22Rv1 (cell line): ENCODE data around the gene PPP1R12B.
"Not testable (repeated sequence)": the region's sequence is repeated elsewhere in the genome, so short reads cannot be mapped to it uniquely, and the experiment has no call there.

Experiments used
- H3K27ac ChIP-seq: fragments of 450-650 bp; 2 replicates; pipeline ENCODE4 v1.5.1; 2017
- ZFX ChIP-seq: fragments of 450-650 bp; IDR thresholded peaks from 2 replicates; pipeline ENCODE4 v1.6.1; 2017; ENCODE audit warnings: antibody characterized with exemption, borderline replicate concordance
- TF ChIP-seq, protein P1 (sequence below): fragments of 450-650 bp; IDR thresholded peaks from 2 replicates; pipeline ENCODE4 v1.5.1; 2017; ENCODE audit warnings: mild to moderate bottlenecking

Gene PPP1R12B

DNA sequence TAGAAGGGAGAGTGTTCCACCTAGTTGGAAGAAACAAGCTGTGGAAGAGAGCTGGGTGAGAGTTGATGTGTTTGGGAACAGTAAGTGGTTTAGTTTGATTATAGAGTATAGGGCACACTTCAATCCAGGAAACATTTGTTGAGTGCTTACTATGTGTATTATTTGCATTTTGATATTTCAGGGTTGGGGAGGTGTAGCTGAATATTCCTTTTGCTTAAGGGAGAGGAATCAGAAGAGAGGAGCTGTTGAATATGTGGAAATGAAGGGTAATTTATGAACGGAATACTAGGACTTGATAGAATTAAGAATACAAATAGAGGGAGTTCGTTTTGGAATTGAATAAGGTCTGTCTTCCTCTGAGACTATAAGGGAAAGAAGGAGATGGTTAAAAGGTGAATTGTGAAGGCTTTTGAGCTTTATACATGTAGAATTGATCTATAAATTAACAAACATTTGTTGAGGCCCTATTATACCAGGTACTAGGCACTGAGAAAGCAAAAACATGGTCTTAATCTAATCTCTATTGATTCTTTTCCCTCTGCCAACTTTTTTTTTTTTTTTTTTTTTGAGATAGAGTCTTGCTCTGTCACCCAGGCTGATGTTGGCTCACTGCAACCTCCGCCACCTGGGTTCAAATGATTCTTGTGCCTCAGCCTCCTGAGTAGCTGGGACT is 72.1 kb downstream of the PPP1R12B start:
- not testable (repeated sequence) for H3K27ac ChIP-seq

DNA sequence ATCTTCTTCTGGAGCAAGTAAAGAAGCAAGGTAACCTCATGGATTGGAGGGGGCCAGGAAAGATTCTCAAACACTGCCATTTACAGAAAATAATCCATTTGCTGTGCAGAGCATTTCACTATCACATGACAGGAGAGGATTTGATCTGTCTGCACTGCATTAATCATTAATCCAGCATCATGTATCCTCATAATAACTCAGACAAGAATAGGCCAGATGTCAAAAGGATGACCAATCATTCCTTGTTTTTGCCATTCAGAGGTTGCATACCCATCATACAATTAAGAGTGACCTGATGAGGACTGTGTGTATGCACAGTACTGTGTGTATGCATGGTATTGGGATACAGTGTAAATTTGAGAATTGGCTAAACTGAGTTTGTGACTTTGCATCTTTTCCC is 74.2 kb downstream of the PPP1R12B start:
- H3K27ac ChIP-seq: not testable (repeated sequence)

DNA sequence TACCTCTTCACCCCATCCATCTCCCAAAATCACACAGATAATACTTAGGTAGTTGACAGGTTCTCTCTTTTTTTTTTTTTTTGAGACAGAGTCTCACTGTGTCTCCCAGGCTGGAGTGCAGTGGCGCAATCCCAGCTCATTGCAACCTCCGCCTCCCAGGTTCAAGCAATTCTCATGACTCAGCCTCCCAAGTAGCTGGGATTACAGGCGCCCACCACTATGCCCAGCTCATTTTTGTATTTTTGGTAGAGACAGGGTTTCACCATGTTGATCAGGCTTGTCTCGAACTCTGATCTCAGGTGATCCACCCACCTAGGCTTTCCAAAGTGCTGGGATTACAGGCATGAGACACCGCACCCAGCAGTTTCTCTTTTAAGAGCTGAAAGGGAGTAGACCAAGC is 75.8 kb downstream of the PPP1R12B start:
- H3K27ac ChIP-seq: not testable (repeated sequence)

DNA sequence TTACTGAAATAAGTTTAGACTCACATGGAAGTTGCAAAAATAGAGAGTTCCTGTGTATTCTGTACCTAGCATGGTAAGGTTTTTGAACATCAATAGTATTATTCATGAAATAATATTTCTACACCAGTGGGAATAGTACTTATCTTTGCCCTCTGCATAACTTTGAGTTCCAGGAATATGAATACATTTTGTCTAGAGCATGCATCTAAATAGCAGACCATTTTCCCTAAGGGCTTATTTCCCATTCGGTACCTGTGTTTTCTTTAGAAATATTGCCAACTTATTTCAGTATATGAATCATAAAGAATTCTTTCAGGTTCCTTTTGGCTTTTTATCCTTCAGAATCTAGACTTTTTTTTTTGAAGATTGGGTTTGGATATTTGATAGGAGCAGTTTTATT is 81.6 kb downstream of the PPP1R12B start:
- not testable (repeated sequence) for H3K27ac ChIP-seq

DNA sequence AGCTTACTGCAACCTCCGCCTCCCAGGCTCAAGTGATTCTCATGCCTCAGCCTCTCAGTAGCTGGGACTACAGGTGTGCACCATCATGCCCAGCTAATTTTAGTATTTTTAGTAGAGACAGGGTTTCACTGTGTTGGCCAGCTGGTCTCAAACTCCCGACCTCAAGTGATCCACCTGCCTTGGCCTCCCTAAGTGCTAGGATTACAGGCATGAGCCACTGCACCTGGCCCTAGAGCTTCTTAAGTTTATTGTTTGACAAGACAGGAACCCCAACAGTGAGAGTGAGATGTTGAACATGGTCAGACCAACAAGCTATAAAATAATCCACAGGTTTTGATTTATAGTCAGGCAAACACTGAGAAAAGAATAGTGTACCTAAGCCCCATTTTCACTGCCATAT is 83.8 kb downstream of the PPP1R12B start:
- H3K27ac ChIP-seq: not testable (repeated sequence)

DNA sequence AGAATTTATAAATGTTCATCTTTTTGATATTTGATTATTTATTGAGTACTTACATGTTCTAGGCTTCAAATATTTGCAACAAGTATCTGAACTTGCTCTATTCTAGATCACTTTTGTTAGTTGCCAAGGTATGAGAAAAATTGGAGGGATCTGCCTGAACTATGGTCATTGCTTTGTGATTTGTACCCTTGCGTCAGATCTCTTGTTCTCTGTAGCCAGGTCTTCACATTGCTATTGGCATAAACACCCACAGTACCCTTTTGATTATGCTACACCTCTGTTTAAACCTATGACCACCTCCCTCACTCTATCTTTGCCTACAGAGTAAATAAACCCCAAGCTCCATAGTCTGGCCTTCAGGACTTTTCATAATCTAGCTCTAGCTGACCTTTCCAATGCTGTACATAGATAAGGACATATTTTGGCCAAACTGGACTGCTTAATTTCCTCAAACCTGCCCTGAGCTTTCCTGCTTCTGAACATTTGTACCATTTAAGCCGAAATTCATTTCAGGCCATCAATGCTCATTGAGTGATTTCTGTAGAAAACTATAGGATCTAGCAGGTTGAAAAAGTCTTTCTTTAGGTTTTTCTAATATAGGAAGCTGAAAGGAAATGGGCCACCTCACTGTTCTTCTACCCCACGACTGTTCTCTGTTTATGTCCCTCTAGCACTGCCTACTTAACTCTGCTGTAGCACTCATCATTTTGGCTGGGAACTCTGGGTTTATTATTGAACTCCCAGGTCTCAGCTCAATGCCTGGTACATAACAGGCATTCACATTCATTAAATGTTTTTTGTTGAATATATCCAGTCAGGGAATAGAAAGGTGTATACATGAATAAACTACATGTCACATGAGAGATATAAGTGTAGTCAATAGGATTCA is 84.9 kb downstream of the PPP1R12B start:
- TF ChIP-seq ZFX: no peak
- TF ChIP-seq, protein P1, sequence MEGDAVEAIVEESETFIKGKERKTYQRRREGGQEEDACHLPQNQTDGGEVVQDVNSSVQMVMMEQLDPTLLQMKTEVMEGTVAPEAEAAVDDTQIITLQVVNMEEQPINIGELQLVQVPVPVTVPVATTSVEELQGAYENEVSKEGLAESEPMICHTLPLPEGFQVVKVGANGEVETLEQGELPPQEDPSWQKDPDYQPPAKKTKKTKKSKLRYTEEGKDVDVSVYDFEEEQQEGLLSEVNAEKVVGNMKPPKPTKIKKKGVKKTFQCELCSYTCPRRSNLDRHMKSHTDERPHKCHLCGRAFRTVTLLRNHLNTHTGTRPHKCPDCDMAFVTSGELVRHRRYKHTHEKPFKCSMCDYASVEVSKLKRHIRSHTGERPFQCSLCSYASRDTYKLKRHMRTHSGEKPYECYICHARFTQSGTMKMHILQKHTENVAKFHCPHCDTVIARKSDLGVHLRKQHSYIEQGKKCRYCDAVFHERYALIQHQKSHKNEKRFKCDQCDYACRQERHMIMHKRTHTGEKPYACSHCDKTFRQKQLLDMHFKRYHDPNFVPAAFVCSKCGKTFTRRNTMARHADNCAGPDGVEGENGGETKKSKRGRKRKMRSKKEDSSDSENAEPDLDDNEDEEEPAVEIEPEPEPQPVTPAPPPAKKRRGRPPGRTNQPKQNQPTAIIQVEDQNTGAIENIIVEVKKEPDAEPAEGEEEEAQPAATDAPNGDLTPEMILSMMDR: no peak
- no peak overlapping the region for H3K27ac ChIP-seq

DNA sequence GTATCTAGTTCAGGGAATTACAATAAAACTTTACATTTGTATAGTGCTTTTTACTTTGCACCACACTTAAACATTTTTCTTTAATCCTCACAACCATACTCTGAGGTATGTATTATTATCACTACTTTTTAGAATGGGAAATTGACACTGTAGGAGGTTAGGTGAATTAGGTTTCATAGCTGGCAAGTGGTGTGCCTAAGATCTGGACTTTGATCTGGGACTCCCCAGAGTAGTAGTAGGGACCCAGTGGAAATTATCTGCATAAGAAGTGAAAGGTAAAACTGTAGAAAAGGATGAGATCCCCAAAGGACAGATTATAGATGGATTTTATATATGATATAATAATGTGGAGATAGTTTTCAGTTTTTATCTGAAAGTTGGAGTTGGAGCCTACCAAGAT is 85.6 kb downstream of the PPP1R12B start:
- H3K27ac ChIP-seq: no peak overlapping the region
- TF ChIP-seq ZFX: no peak
- TF ChIP-seq, protein P1: no peak

DNA sequence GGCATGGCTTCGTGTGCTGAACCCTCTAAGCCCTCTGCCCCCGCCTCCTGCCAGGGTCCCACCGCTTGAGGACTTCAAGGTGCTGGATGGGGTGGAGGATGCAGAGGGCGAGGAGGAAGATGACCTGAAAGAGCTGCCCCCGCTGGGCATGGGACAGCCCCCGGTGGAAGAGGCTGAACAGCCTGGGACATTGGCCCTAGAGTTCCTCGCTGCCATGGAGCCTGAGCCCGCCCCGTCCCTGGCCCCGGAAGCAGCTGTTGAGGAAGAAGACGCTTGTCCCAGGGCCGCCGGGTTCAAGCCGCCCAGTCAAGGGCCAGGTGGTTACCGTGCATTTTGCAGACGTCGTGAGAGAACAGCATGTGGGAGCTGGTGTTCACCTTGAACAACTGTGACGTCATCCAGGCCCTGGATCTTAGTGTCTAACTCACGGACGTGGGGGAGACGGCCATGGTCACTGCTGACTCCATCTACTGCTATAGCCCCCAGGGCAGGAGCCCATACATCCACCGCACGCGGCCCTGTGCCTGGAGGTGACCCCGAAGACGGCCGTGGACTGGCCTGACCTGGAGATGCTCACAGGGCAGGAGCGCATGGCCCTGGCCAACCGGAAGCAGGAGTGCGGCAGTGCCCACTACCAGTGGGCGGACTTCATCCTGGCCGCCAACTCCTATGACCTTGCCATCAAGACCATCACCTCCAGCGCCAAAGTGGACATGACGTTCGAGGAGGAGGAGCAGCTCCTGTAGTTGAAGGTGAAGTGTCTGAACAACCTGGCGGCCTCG is 90.1 kb downstream of the PPP1R12B start:
- H3K27ac ChIP-seq: no peak overlapping the region
- no peak for TF ChIP-seq ZFX
- TF ChIP-seq, protein P1: no peak

DNA sequence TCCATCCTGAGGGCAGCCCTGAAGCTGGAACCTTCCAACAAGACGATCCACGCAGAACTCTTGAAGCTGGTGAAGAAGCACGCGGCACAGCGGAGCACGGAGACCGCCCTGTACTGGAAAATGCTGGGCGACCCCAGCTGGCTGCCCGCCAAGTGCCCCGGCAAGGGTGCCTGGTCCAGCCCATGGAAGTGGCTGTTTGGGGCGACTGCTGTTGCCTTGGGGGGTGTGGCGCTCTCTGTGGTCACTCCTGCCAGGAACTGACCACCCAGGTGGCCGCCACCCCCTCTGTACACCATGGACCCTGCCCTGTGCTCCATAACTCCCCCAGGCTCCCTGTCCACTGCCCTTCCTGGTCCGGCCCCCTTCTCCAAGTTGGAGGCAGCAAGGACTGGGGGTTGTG is 90.8 kb downstream of the PPP1R12B start:
- no peak overlapping the region for H3K27ac ChIP-seq
- TF ChIP-seq, protein P1: no peak
- TF ChIP-seq ZFX: no peak

DNA sequence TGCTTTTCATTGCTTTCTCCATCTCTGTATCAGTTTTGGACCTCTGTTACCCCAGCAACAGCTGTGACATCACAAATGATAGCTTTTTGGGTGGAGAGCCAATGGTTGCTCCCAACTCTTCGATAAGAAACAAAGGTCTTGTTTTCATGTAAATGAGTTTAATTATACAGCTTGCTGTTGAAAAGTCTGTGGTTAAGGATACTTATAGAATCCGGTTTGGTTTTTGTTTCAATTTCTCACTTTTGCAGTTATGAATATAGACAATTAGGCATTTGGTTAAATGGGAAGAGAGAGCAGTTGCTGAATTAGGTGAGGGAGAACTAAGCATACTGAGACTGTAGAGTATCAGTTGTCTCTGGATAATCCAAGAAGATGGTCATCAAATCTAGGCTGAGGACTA is 99.6 kb downstream of the PPP1R12B start:
- H3K27ac ChIP-seq: not testable (repeated sequence)

DNA sequence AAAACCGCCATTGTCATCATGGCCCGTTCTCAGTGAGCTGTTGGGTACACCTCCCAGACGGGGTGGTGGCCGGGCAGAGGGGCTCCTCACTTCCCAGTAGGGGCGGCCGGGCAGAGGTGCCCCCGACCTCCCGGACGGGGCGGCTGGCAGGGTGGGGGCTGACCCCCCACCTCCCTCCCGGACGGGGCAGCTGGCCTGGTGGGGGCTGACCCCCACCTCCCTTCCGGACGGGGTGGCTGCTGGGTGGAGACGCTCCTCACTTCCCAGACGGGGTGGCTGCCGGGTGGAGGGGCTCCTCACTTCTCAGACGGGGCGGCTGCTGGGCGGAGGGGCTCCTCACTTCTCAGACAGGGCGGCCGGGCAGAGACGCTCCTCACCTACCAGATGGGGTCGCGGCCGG is 103.1 kb downstream of the PPP1R12B start:
- H3K27ac ChIP-seq: not testable (repeated sequence)
